ENCODE measurements around the gene ZCCHC14. TPM values are rescaled to one million over a fixed set of nuclear protein-coding genes. Genes with fewer than 3 reads are reported as not detected.

The ZCCHC14 gene
- total and polyA plus RNA-seq, 2 of the 13 experiments (the other 11 are each of a cell fraction or from before 2014, with no cell fraction given) = 12.4 to 12.5 TPM

GRCh38 chr16:87528690-87529579 is 36.1 kb upstream of the ZCCHC14 start (continued):
- TF ChIP-seq ZBED4 (CRISPR knock-in tag; IDR thresholded peaks at IDR 0.05; ENCODE audit: borderline replicate concordance) = peak; percentile 71; the same call in 1 of the 2 replicates
- peak; percentile 94 for TF ChIP-seq ZNF331 (CRISPR knock-in tag; IDR thresholded peaks at IDR 0.05)
- TF ChIP-seq GFI1 (CRISPR knock-in tag; IDR thresholded peaks at IDR 0.05; ENCODE audit: borderline replicate concordance) = peak; percentile 95
- peak; percentile 78; the same call in 1 of the 2 replicates for TF ChIP-seq ZNF205 (CRISPR knock-in tag; IDR thresholded peaks at IDR 0.05)
- TF ChIP-seq ZNF274 (CRISPR knock-in tag; IDR thresholded peaks at IDR 0.05) = no peak
- TF ChIP-seq CAMTA2 (CRISPR knock-in tag; IDR thresholded peaks at IDR 0.05; ENCODE audit: borderline replicate concordance) = peak; percentile 82; the same call in 1 of the 2 replicates
- peak; percentile 95 for TF ChIP-seq RARA (CRISPR knock-in tag; IDR thresholded peaks at IDR 0.05)
- 0 out of 2 replicates have a peak, but pooled peaks have one; percentile 54 for TF ChIP-seq GABPB1 (CRISPR knock-in tag; IDR thresholded peaks at IDR 0.05)
- no peak for TF ChIP-seq CENPBD1 (CRISPR knock-in tag; IDR thresholded peaks at IDR 0.05; ENCODE audit: borderline replicate concordance, low read depth)
- peak; percentile 55; the same call in 1 of the 2 replicates for TF ChIP-seq ZSCAN12 (CRISPR knock-in tag; IDR thresholded peaks at IDR 0.05)
- TF ChIP-seq GZF1 (CRISPR knock-in tag; IDR thresholded peaks at IDR 0.05) = peak; percentile 67; the same call in 1 of the 2 replicates
- TF ChIP-seq TBX3 (IDR thresholded peaks at IDR 0.05; ENCODE audit: borderline replicate concordance) = peak; percentile 72; the same call in 1 of the 2 replicates
- no peak for TF ChIP-seq ZNF670 (CRISPR knock-in tag; IDR thresholded peaks at IDR 0.05; ENCODE audit: borderline replicate concordance)
- no peak for TF ChIP-seq ZNF446 (CRISPR knock-in tag; IDR thresholded peaks at IDR 0.05)
- TF ChIP-seq ZNF724P (CRISPR knock-in tag; IDR thresholded peaks at IDR 0.05; ENCODE audit: borderline replicate concordance) = no peak
- TF ChIP-seq ZNF574 (CRISPR knock-in tag; IDR thresholded peaks at IDR 0.05) = peak; percentile 76; the same call in 1 of the 2 replicates
- no peak for TF ChIP-seq SYNCRIP (IDR thresholded peaks at IDR 0.05; ENCODE audit: insufficient read depth, low read depth, low read length)
- no peak for TF ChIP-seq BATF2 (CRISPR knock-in tag; IDR thresholded peaks at IDR 0.05)
- no peak; the same call in 1 of the 2 replicates for TF ChIP-seq ZNF510 (CRISPR knock-in tag; IDR thresholded peaks at IDR 0.05; ENCODE audit: low read depth)
- peak; percentile 97 for TF ChIP-seq HDAC2 (CRISPR knock-in tag; IDR thresholded peaks at IDR 0.05)

Data from HepG2 (cell line).